H9 (cell line): ENCODE measurements around the gene CLEC11A. TPM values are rescaled to one million over a fixed set of nuclear protein-coding genes. Genes with fewer than 3 reads are reported as not detected.

ENCODE experiments used
- DNase-seq: peaks from one replicate; pipeline ENCODE4 v3.0.0-alpha.2; 2017
- H2AFZ ChIP-seq: one replicate; pipeline ENCODE4 v1.6.1; 2013; ENCODE audit warnings: mild to moderate bottlenecking, low read length, control low read depth, moderate library complexity
- H2AK5ac ChIP-seq: 2 replicates; pipeline ENCODE4 v1.6.1; 2013; ENCODE audit warnings: low read length, control low read depth, mixed read lengths; ENCODE audit not compliant: insufficient read length
- H2BK120ac ChIP-seq: one replicate; pipeline ENCODE4 v1.6.1; 2013; ENCODE audit warnings: low read depth, mild to moderate bottlenecking, low read length, control low read depth, inconsistent platforms; ENCODE audit not compliant: poor library complexity, severe bottlenecking
- H2BK12ac ChIP-seq: 2 replicates; pipeline ENCODE4 v1.6.1; 2013; ENCODE audit warnings: low read length, control low read depth, mixed read lengths, low read depth; ENCODE audit not compliant: insufficient read length
- H2BK15ac ChIP-seq: 2 replicates; pipeline ENCODE4 v1.6.1; 2013; ENCODE audit warnings: low read depth, low read length, control low read depth
- H2BK20ac ChIP-seq: one replicate; pipeline ENCODE4 v1.6.1; 2013; ENCODE audit warnings: low read depth, mild to moderate bottlenecking, low read length, control low read depth, inconsistent platforms; ENCODE audit not compliant: poor library complexity, severe bottlenecking
- H2BK5ac ChIP-seq: 2 replicates; pipeline ENCODE4 v1.6.1; 2013; ENCODE audit warnings: low read length, control low read depth, mixed read lengths; ENCODE audit not compliant: insufficient read length
- H3K14ac ChIP-seq: 2 replicates; pipeline ENCODE4 v1.6.1; 2013; ENCODE audit warnings: low read length, control low read depth; ENCODE audit not compliant: insufficient read depth
- H3K18ac ChIP-seq: 2 replicates; pipeline ENCODE4 v1.6.1; 2013; ENCODE audit warnings: low read depth, mild to moderate bottlenecking, mixed read lengths, low read length, control low read depth; ENCODE audit not compliant: insufficient read length
- H3K23ac ChIP-seq: 2 replicates; pipeline ENCODE4 v1.6.1; 2013; ENCODE audit warnings: low read length, control low read depth, mixed read lengths, low read depth; ENCODE audit not compliant: insufficient read length
- H3K23me2 ChIP-seq: 2 replicates; pipeline ENCODE4 v1.6.1; 2013; ENCODE audit warnings: low read depth, mild to moderate bottlenecking, mixed read lengths, low read length, control low read depth; ENCODE audit not compliant: insufficient read length, poor library complexity, severe bottlenecking
- H3K27ac ChIP-seq: 2 replicates; pipeline ENCODE4 v1.5.1; 2013; ENCODE audit warnings: low read length, control low read depth, mixed read lengths, low read depth; ENCODE audit not compliant: insufficient read length
- H3K27me3 ChIP-seq: 2 replicates; pipeline ENCODE4 v1.6.1; 2013; ENCODE audit warnings: low read length, control low read depth, inconsistent platforms; ENCODE audit not compliant: insufficient read depth
- H3K4ac ChIP-seq: 2 replicates; pipeline ENCODE4 v1.6.1; 2013; ENCODE audit warnings: low read depth, mild to moderate bottlenecking, control low read depth, inconsistent platforms, low read length, moderate library complexity
- H3K4me1 ChIP-seq: 2 replicates; pipeline ENCODE4 v1.6.1; 2013; ENCODE audit warnings: low read length, control low read depth, inconsistent platforms; ENCODE audit not compliant: insufficient read depth
- H3K4me2 ChIP-seq: 2 replicates; pipeline ENCODE4 v1.6.1; 2013; ENCODE audit warnings: low read length, control low read depth, mixed read lengths; ENCODE audit not compliant: insufficient read length, insufficient read depth
- H3K56ac ChIP-seq: 2 replicates; pipeline ENCODE4 v1.6.1; 2013; ENCODE audit warnings: low read depth, mild to moderate bottlenecking, mixed read lengths, low read length, control low read depth; ENCODE audit not compliant: insufficient read length
- H3K79me1 ChIP-seq: 2 replicates; pipeline ENCODE4 v1.6.1; 2013; ENCODE audit warnings: low read depth, mild to moderate bottlenecking, moderate library complexity, low read length, control low read depth, inconsistent platforms; ENCODE audit not compliant: insufficient read depth, poor library complexity, severe bottlenecking
- H3K79me2 ChIP-seq: 2 replicates; pipeline ENCODE4 v1.6.1; 2013; ENCODE audit warnings: low read length, control low read depth, inconsistent platforms; ENCODE audit not compliant: insufficient read depth
- H3K9ac ChIP-seq: 2 replicates; pipeline ENCODE4 v1.6.1; 2013; ENCODE audit warnings: low read length, control low read depth, mixed read lengths; ENCODE audit not compliant: insufficient read length; ENCODE audit errors: extremely low read depth
- H3K9me3 ChIP-seq: one replicate; pipeline ENCODE4 v1.6.1; 2013; ENCODE audit warnings: low read depth, low read length, inconsistent platforms; ENCODE audit not compliant: control insufficient read depth
- H3T11ph ChIP-seq: one replicate; pipeline ENCODE4 v1.6.1; 2013; ENCODE audit warnings: mild to moderate bottlenecking, low read length, control low read depth, inconsistent platforms
- H4K20me1 ChIP-seq: one replicate; pipeline ENCODE4 v1.6.1; 2013; ENCODE audit not compliant: control insufficient read depth, insufficient read length, insufficient read depth
- H4K5ac ChIP-seq: 2 replicates; pipeline ENCODE4 v1.6.1; 2013; ENCODE audit warnings: low read depth, mild to moderate bottlenecking, mixed read lengths, low read length, control low read depth; ENCODE audit not compliant: insufficient read length
- H4K8ac ChIP-seq: replicated peaks from 2 replicates; pipeline ENCODE4 v1.6.1; 2013; ENCODE audit warnings: low read length, control low read depth, mixed read lengths, low read depth; ENCODE audit not compliant: insufficient read length
- H4K91ac ChIP-seq: 2 replicates; pipeline ENCODE4 v1.6.1; 2013; ENCODE audit warnings: low read depth, mild to moderate bottlenecking, moderate library complexity, mixed read lengths, low read length, control low read depth; ENCODE audit not compliant: insufficient read length
- H3K27ac Mint-ChIP-seq, 3 experiments: 2 replicates in 2 of 3; 3 replicates in 1 of 3; pipeline ENCODE4 v1.8.0; 2020 to 2021; ENCODE audit warnings: mixed read lengths in 3 of 3, mild to moderate bottlenecking in 1 of 3, moderate library complexity in 1 of 3
- H3K27me3 Mint-ChIP-seq: 2 replicates; pipeline ENCODE4 v1.8.0; 2021; ENCODE audit warnings: low read depth, mild to moderate bottlenecking, moderate library complexity, mixed read lengths
- H3K36me3 Mint-ChIP-seq, 3 experiments: 2 replicates in 2 of 3; 3 replicates in 1 of 3; pipeline ENCODE4 v1.8.0; 2020 to 2021; ENCODE audit warnings: low read depth in 3 of 3, mixed read lengths in 3 of 3; ENCODE audit not compliant: insufficient read depth in 1 of 3
- H3K4me1 Mint-ChIP-seq, 2 experiments: 2 replicates each; pipeline ENCODE4 v1.8.0; 2020; ENCODE audit warnings: mixed read lengths in 2 of 2
- H3K4me3 Mint-ChIP-seq, 2 experiments: 2 replicates in 1 of 2; 3 replicates in 1 of 2; pipeline ENCODE4 v1.8.0; 2020 to 2021; ENCODE audit warnings: mild to moderate bottlenecking in 2 of 2, mixed read lengths in 2 of 2, moderate library complexity in 1 of 2
- H3K9me3 Mint-ChIP-seq, 2 experiments: 2 replicates in 1 of 2; 3 replicates in 1 of 2; pipeline ENCODE4 v1.8.0; 2020; ENCODE audit warnings: mild to moderate bottlenecking in 2 of 2, mixed read lengths in 2 of 2, moderate library complexity in 1 of 2
- CTCF ChIP-seq: fragments of 200-600 bp; sonication (generic); conservative IDR thresholded peaks from 3 replicates; pipeline ENCODE4 v1.8.0; 2021; ENCODE audit warnings: antibody characterized with exemption, mild to moderate bottlenecking
- WGBS: extraction: QIAGEN DNeasy Blood & Tissue Kit; methylation state at CpG from one replicate; pipeline ENCODE4 v1.1.7; 2013; ENCODE audit warnings: missing lambda C conversion rate, low lambda C conversion rate, mixed read lengths; ENCODE audit not compliant: insufficient read length; ENCODE audit errors: extremely low coverage; 5-methylcytosine and 5-hydroxymethylcytosine counted together
- total RNA-seq: library from RNA; stranded (reverse); gene quantifications from 2 replicates; pipeline ENCODE4 v1.2.1, GENCODE V29; 2021

The CLEC11A gene
- total RNA-seq, 1 experiment from 2014 or later = 3.9 TPM

- H3K9me3 Mint-ChIP-seq = no peaks in the 10 kb centered on the region; a peak in 1 of 5 replicates
- no peak overlapping the region for H3K23ac ChIP-seq
- no peak for TF ChIP-seq CTCF
- no peaks in the 10 kb centered on the region; the same call in 1 of the 2 replicates for H3K27me3 ChIP-seq
- no peak overlapping the region for H4K5ac ChIP-seq
- no peaks in the 10 kb centered on the region for H3K79me1 ChIP-seq
- peak overlapping the region; percentile 52 for H3K4me2 ChIP-seq
- H3K18ac ChIP-seq = peak overlapping the region; percentile 63
- no peak overlapping the region for H2AK5ac ChIP-seq
- H3K56ac ChIP-seq = no peak overlapping the region
- peak overlapping the region in 1 of 3 experiments; percentile 85; a peak in 1 of 7 replicates for H3K27ac Mint-ChIP-seq
- H4K8ac ChIP-seq = no peak overlapping the region
- H3K4me1 Mint-ChIP-seq = peaks cover 37 to 57% of the 10 kb centered on the region in 2 experiments
- peaks cover 67% of the 10 kb centered on the region for H3K27me3 Mint-ChIP-seq
- H3K14ac ChIP-seq = peak overlapping the region; percentile 80
- no peak overlapping the region for H4K91ac ChIP-seq
- H3K36me3 Mint-ChIP-seq = no peaks in the 10 kb centered on the region; a peak in 2 of 7 replicates
- H2AFZ ChIP-seq = no peak overlapping the region
- peak overlapping the region; percentile 81 to 94 for H3K4me3 Mint-ChIP-seq
- H2BK15ac ChIP-seq = no peak overlapping the region
- H2BK5ac ChIP-seq = no peak overlapping the region
- H3K79me2 ChIP-seq = no peaks in the 10 kb centered on the region
- peak overlapping the region; percentile 53 for H3K9ac ChIP-seq
- no peaks in the 10 kb centered on the region for H3K23me2 ChIP-seq
- peaks cover 4% of the 10 kb centered on the region; the same call in 1 of the 2 replicates for H3K4me1 ChIP-seq
- no peak overlapping the region for H3K4ac ChIP-seq
- H2BK20ac ChIP-seq = no peak overlapping the region
- no peak overlapping the region for H2BK120ac ChIP-seq
- no CpG with 5 or more reads among the region's 52 CpGs for WGBS
- H2BK12ac ChIP-seq = no peak overlapping the region
- no peak overlapping the region for H3T11ph ChIP-seq
- DNase-seq = no peak
- H4K20me1 ChIP-seq = no peaks in the 10 kb centered on the region
- H3K9me3 ChIP-seq = no peaks in the 10 kb centered on the region
- H3K27ac ChIP-seq = no peak overlapping the region
Measured at GRCh38 chr19:50725218-50725910, 2.2 kb downstream of the CLEC11A start.
